Astrocyte of the cerebellum (primary cell): Measurements from ENCODE around the gene TGFA.
"Not testable (repeated sequence)": the region's sequence is repeated elsewhere in the genome, so short reads cannot be mapped to it uniquely, and the experiment has no call there.

Experiments used
- DNase-seq: peaks from one replicate; pipeline ENCODE4 v3.0.0-alpha.2; 2011; ENCODE audit warnings: low read depth
- H3K4me3 ChIP-seq: 2 replicates; pipeline ENCODE4 v1.5.1; 2011; ENCODE audit warnings: mild to moderate bottlenecking, low read depth, low read length, moderate library complexity
- in situ Hi-C: cut with HindIII; loops from 2 replicates; pipeline ENCODE4 v1.10.0; 2017; ENCODE audit warnings: low sequenced_read_pairs
- TF ChIP-seq, protein P1 (sequence below): IDR thresholded peaks from 2 replicates; pipeline ENCODE4 v1.5.1; 2012; ENCODE audit warnings: low read length, low read depth, moderate library complexity, mild to moderate bottlenecking; ENCODE audit errors: missing control alignments

Gene TGFA

DNA sequence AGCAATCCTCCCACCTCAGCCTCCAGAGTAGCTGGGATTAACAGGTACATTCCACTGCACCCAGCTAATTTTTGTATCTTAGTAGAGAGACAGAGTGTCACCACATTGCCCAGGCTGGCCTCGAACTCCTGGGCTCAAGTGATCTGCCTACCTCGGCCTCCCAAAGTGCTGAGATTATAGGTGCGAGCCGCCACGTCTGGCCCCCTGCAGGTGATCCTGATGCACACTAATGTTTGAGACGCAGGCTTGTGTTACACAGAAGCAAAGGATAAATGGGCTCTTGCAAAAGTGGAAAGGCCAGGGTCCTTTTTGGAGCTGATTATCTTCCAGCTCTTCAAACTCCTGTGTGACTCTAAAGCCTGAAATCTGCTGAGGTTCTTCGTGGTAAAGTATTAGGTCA is 84.2 kb downstream of the TGFA start:
- H3K4me3 ChIP-seq, result no peak overlapping the region
- in situ Hi-C loops, result no loop called here
- TF ChIP-seq, protein P1, sequence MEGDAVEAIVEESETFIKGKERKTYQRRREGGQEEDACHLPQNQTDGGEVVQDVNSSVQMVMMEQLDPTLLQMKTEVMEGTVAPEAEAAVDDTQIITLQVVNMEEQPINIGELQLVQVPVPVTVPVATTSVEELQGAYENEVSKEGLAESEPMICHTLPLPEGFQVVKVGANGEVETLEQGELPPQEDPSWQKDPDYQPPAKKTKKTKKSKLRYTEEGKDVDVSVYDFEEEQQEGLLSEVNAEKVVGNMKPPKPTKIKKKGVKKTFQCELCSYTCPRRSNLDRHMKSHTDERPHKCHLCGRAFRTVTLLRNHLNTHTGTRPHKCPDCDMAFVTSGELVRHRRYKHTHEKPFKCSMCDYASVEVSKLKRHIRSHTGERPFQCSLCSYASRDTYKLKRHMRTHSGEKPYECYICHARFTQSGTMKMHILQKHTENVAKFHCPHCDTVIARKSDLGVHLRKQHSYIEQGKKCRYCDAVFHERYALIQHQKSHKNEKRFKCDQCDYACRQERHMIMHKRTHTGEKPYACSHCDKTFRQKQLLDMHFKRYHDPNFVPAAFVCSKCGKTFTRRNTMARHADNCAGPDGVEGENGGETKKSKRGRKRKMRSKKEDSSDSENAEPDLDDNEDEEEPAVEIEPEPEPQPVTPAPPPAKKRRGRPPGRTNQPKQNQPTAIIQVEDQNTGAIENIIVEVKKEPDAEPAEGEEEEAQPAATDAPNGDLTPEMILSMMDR, result no peak
- no peak for DNase-seq

DNA sequence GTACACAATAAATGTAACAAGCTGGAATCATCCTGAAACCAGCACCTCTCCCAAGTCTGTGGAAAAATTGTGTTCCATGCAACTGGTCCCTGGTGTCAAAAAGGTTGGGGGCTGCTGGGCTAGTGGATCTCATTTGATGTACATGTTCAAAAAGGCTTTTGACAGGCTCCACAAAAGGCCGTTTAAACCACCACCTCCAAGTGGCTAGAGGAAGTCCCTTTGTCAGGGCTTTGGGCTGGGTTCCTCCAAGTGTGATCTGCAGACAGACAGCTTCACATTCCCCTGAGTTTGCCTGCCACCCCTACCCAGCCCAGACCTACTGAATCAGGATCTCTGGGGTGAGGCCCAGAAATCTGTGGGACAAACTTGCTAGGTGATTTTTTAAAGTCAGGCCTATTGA is 84.7 kb downstream of the TGFA start:
- in situ Hi-C loops, result no loop called here
- H3K4me3 ChIP-seq, result no peak overlapping the region
- TF ChIP-seq, protein P1, result no peak
- no peak for DNase-seq

DNA sequence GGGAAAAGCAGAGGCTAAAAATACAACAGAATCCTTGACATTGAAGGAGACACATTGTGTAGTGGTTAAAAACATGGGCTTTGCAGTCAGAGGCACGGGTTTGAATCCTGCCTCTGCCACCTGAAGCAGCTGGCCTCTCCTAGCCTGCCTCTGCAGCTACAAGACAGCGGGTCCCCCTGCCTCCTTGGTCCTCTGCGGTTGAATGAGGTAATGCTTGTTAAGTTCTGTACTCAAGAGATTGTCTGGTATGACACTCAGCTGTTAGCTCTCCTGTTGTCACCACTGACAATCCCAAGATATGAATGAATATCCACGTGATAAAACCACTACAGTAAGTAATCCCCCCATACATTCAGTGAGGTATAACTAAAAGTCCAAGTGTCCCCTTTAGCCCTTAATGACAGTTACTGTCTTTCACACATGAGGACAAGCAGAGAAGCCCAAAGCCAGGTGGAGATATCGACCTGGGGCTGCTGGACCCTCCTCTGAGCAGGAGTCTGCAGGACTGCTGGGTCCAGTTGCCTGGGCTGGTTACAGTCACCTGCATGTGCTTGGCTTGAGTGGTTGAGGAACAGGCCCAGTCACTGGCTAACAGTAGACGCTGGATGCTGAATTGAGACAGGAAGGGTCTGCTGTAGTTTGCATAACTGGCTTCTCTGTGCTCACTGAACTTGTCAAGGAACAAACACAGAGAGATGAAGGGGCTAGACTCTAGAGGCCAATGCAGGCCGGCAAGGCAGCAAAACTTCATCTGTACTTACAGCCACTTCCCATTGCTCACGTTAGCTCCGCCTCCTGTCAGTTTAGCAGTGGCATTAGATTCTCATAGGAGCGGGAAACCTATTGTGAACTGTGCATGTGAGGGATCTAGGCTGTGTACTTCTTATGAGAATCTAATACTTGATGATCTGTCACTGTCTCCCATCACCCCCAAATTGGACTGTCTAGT is 85.5 kb downstream of the TGFA start:
- no peak overlapping the region for H3K4me3 ChIP-seq
- in situ Hi-C loops, result no loop called here
- no peak for DNase-seq
- TF ChIP-seq, protein P1, result no peak

DNA sequence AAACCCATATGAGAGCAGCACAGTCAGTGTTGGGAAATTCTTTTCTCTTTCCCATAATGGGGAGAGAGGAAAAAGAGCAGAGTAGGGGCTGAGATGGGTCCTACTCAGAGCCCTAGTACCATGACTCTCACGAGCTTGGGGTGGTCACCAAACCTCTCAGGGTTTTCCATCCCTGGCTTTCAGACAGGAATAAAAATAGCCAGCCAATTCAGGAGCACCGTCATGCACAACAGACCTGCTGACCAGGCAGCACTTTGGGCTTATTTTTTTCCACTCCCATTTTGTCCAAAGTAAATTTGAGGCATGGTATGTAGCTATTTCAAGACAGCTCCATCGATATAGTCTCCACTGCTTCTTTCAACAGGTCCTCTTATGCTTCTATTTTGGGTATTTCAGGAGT is 86.4 kb downstream of the TGFA start:
- DNase-seq, result no peak
- in situ Hi-C loops, result no loop called here
- TF ChIP-seq, protein P1, result no peak
- no peak overlapping the region for H3K4me3 ChIP-seq

DNA sequence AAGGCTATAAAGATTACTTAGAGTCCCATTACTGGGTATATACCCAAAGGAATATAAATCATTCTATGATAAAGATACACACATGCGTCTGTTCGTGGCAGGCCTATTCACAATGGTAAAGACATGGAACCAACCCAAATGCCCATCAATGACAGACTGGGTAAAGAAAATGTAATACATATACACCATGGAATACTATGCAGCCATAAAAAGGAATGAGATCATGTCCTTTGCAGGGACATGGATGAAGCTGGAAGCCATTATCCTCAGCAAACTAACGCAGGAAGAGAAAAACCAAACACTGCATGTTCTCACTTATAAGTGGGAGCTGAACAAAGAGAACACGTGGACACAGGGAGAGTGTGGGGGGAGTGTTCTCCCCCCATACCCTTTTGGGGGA is 87.0 kb downstream of the TGFA start:
- DNase-seq, in situ Hi-C loops, H3K4me3 ChIP-seq: not testable (repeated sequence)

DNA sequence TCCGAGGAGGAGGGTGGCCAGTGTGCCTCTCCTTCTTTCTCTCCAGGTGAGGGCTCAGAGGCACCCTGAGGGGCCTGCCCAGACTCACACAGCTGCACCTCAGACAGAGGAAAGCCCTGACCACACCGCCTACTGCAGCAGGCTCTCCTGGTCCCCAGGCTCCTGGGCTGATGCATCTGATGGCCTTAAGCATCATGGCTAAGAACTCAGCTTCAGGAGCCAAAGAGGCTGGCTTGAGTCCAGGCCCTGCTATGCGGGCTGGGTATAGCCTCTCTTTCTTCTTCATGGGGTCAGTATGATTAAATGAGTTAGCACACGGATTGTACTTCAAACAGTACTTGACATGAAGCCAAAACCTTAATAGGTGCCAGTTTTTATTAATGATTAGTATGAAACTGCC is 89.6 kb downstream of the TGFA start:
- TF ChIP-seq, protein P1, result no peak

DNA sequence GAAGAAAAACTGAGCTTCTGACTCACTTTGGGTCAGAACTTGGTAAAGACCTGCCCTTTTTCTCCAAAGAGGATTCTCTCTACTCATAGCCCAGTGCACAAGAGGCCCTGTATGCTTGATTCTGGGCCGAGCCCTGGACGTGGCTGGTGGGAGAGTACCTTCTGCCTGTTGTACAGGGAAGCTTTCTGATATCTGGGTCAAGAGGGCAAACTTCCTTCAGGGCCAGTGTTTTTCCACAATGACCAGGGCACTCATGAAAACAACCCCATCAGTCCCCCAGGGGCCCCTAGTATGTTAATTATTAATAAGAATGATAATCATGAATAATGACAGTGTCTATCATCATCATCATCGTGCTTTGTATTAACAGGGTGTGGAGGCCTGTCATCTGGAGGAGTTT is 90.0 kb downstream of the TGFA start:
- in situ Hi-C loops, result loop anchor here (5.0 kb wide), 1 partner anchor 104 kb away; no protein-coding TSS in a partner anchor
- H3K4me3 ChIP-seq, result no peak overlapping the region
- DNase-seq, result no peak
- TF ChIP-seq, protein P1, result no peak

More for the DNA sequence above, 89.6 kb downstream of the TGFA start:
- no peak overlapping the region for H3K4me3 ChIP-seq
- DNase-seq, result no peak
- in situ Hi-C loops, result loop anchor here (5.0 kb wide), 1 partner anchor 103 kb away; no protein-coding TSS in a partner anchor
